ENCODE measurements around the gene CCL14. TPM values are rescaled to one million over a fixed set of nuclear protein-coding genes. Genes with fewer than 3 reads are reported as not detected.
"Not testable (repeated sequence)": the region's sequence is repeated elsewhere in the genome, so short reads cannot be mapped to it uniquely, and the experiment has no call there.

The CCL14 gene
- total and polyA plus RNA-seq, 4 donors = 1.9 to 124 (median 40.2) TPM

- Histone ChIP-seq H3K27ac (ENCODE audit: low read depth in 1 of 2, low read length in 2 of 2) (no peak overlapping the region), H3K4me3 (ENCODE audit: low read depth in 1 of 3, low read length in 3 of 3) (no peak overlapping the region), H3K4me1 (ENCODE audit: control insufficient read depth in 4 of 4, insufficient read depth in 4 of 4, low read length in 3 of 4) (peaks cover 0 to 2% (median 0%) of the 10 kb centered on the region in 4 donors), H3K9me3 (ENCODE audit: control insufficient read depth in 4 of 4, low read length in 3 of 4) (no peaks in the 10 kb centered on the region), H3K9ac (ENCODE audit: low read depth in 1 of 2, low read length in 2 of 2) (no peak overlapping the region), H3K36me3 (ENCODE audit: control insufficient read depth in 4 of 4, insufficient read depth in 3 of 4, low read depth in 1 of 4, low read length in 3 of 4) (peaks cover 0 to 14% (median 5%) of the 10 kb centered on the region in 4 donors), H3K27me3 (ENCODE audit: control insufficient read depth in 4 of 4, insufficient read depth in 4 of 4, low read length in 3 of 4) (no peaks in the 10 kb centered on the region)
- no peak for DNase-seq (ENCODE audit: low spot score)
- 98% methylated on average over 2 of the region's 2 CpGs for WGBS
- TF ChIP-seq, protein P1, sequence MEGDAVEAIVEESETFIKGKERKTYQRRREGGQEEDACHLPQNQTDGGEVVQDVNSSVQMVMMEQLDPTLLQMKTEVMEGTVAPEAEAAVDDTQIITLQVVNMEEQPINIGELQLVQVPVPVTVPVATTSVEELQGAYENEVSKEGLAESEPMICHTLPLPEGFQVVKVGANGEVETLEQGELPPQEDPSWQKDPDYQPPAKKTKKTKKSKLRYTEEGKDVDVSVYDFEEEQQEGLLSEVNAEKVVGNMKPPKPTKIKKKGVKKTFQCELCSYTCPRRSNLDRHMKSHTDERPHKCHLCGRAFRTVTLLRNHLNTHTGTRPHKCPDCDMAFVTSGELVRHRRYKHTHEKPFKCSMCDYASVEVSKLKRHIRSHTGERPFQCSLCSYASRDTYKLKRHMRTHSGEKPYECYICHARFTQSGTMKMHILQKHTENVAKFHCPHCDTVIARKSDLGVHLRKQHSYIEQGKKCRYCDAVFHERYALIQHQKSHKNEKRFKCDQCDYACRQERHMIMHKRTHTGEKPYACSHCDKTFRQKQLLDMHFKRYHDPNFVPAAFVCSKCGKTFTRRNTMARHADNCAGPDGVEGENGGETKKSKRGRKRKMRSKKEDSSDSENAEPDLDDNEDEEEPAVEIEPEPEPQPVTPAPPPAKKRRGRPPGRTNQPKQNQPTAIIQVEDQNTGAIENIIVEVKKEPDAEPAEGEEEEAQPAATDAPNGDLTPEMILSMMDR (IDR thresholded peaks at IDR 0.05; ENCODE audit: low read depth, low read length, missing input control) = no peak
- TF ChIP-seq MAX (IDR thresholded peaks at IDR 0.05) (no peak), TAF1 (conservative IDR thresholded peaks at IDR 0.05) (no peak), SP1 (IDR thresholded peaks at IDR 0.05) (no peak), HNF4A (conservative IDR thresholded peaks at IDR 0.05) (no peak), FOXA1 (IDR thresholded peaks at IDR 0.05) (no peak), FOXA2 (IDR thresholded peaks at IDR 0.05) (no peak), NR2F2 (IDR thresholded peaks at IDR 0.05) (no peak), EGR1 (IDR thresholded peaks at IDR 0.05; ENCODE audit: low read depth in 2 of 2) (no peak), JUND (IDR thresholded peaks at IDR 0.05) (no peak), RAD21 (IDR thresholded peaks at IDR 0.05) (no peak), YY1 (IDR thresholded peaks at IDR 0.05) (no peak), HNF4G (IDR thresholded peaks at IDR 0.05) (no peak), ZBTB33 (IDR thresholded peaks at IDR 0.05) (no peak)
- TF ChIP-seq, protein P2, sequence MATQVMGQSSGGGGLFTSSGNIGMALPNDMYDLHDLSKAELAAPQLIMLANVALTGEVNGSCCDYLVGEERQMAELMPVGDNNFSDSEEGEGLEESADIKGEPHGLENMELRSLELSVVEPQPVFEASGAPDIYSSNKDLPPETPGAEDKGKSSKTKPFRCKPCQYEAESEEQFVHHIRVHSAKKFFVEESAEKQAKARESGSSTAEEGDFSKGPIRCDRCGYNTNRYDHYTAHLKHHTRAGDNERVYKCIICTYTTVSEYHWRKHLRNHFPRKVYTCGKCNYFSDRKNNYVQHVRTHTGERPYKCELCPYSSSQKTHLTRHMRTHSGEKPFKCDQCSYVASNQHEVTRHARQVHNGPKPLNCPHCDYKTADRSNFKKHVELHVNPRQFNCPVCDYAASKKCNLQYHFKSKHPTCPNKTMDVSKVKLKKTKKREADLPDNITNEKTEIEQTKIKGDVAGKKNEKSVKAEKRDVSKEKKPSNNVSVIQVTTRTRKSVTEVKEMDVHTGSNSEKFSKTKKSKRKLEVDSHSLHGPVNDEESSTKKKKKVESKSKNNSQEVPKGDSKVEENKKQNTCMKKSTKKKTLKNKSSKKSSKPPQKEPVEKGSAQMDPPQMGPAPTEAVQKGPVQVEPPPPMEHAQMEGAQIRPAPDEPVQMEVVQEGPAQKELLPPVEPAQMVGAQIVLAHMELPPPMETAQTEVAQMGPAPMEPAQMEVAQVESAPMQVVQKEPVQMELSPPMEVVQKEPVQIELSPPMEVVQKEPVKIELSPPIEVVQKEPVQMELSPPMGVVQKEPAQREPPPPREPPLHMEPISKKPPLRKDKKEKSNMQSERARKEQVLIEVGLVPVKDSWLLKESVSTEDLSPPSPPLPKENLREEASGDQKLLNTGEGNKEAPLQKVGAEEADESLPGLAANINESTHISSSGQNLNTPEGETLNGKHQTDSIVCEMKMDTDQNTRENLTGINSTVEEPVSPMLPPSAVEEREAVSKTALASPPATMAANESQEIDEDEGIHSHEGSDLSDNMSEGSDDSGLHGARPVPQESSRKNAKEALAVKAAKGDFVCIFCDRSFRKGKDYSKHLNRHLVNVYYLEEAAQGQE (IDR thresholded peaks at IDR 0.05) = no peak
Observed at GRCh38 chr17:36016555-36016954, 30.0 kb upstream of the CCL14 start.

DNA sequence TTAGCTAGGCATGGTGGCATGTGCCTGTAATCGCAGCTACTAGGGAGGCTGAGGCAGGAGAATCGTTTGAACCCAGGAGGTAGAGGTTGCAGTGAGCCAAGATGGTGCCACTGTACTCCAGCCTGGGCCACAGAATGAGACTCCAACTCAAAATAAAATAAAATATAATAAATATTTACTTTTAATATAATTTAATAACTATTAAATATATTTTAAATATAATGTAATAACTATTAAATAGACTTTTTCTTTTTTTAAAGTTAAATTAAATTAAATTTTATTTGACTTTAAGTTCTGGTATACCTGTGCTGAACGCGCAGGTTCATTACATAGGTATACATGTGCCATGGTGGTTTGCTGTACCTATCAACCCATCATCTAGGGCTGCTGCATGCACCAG, 29.4 kb upstream of the CCL14 start:
- not testable (repeated sequence) for H3K9ac ChIP-seq (ENCODE audit: low read depth in 1 of 2, low read length in 2 of 2); H3K4me3 ChIP-seq (ENCODE audit: low read depth in 1 of 3, low read length in 3 of 3); H3K4me1 ChIP-seq (ENCODE audit: control insufficient read depth in 4 of 4, insufficient read depth in 4 of 4, low read length in 3 of 4); H3K27ac ChIP-seq (ENCODE audit: low read depth in 1 of 2, low read length in 2 of 2); H3K27me3 ChIP-seq (ENCODE audit: control insufficient read depth in 4 of 4, insufficient read depth in 4 of 4, low read length in 3 of 4); H3K9me3 ChIP-seq (ENCODE audit: control insufficient read depth in 4 of 4, low read length in 3 of 4); DNase-seq (ENCODE audit: low spot score)
- peaks cover 0 to 14% (median 6%) of the 10 kb centered on the region in 4 donors for H3K36me3 ChIP-seq (ENCODE audit: control insufficient read depth in 4 of 4, insufficient read depth in 3 of 4, low read depth in 1 of 4, low read length in 3 of 4)
- WGBS = 98% methylated on average over 4 of the region's 4 CpGs

Measured in liver (tissue), 9 donors.